ENCODE data around the gene SFXN3. TPM values are rescaled to one million over a fixed set of nuclear protein-coding genes. Genes with fewer than 3 reads are reported as not detected.

SFXN3 gene, protein sequence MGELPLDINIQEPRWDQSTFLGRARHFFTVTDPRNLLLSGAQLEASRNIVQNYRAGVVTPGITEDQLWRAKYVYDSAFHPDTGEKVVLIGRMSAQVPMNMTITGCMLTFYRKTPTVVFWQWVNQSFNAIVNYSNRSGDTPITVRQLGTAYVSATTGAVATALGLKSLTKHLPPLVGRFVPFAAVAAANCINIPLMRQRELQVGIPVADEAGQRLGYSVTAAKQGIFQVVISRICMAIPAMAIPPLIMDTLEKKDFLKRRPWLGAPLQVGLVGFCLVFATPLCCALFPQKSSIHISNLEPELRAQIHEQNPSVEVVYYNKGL
- 61.8 and 62.2 TPM in 2 replicates for total RNA-seq

- peak; percentile 77 for DNase-seq (ENCODE audit: low read depth, low spot score)
These were observed at the start of gene SFXN3, which contains the start of gene PDZD7 for GRCh38 chr10:101031128-101031795. Gene SFXN3, plus strand, starts transcription at chr10:101031234. Its CDS starts 3,461 bp downstream, at chr10:101034695. Gene PDZD7, minus strand, starts transcription at chr10:101031129. Its CDS starts 910 bp downstream, at chr10:101030219.

- no peak for DNase-seq (ENCODE audit: low read depth, low spot score)
These were observed 47.9 kb upstream of the SFXN3 start for GRCh38 chr10:100982916-100983830.

DNA sequence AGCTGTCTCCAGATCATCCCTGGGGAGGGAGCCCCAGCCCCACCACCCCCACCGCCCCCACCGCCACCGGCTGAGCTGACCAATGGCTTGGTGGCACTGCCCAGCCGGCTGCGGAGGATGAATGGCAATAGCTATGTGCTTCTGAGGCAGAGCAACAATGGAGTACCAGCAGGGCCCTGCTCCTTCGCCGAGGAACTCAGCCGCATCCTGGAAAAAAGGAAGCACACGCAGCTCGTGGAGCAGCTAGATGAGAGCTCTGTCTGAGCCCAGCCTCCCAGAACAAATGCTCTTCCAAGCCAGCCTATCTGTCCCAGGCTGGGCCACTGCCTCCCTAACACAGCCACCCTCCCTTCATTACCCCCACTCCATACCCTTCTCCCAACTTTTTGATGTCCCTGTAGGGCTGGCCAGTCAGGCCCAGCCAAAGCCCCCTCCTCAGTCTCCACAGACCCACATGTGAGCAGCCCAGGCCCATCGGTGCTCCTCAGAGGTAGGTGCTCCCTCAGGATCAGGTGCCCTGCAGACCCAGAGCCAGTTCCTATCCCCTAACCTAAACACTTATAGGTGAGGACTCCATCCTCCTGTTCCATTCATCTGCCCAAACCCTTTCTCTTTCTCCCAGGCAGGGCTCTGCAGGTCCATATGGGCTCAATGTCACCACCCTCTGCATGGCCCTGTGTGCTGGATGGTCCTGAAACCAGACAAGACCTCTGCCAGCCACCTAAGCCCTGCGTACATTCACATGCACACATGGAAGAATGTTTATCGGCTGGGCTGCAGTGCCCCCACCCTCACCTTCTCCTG, 47.0 kb upstream of the SFXN3 start:
- no peak for DNase-seq (ENCODE audit: low read depth, low spot score)

DNA sequence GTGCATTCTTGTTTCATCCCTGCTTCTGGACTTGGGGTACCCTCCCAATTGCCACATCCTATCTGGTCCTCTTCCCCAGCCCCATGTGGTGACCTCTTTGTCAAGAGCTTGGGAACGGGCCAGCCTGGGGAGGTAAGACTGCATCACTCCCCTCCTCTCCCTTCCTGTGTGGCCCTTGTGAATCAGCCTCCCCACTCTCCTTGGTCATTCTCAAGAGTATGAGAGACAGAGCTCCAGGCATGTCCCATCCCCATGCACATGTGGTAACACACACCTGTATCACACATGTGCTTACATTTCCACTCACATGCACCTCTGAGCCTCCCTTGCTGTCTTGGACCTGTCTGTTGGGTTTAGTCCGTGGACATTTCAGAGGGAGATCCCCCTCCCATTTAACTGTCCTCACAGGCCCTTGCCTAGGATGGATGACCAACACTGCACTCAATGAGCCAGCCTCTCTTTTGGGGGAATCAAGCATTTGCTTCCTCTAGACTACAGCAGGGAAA, 46.3 kb upstream of the SFXN3 start:
- no peak for DNase-seq (ENCODE audit: low read depth, low spot score)

DNA sequence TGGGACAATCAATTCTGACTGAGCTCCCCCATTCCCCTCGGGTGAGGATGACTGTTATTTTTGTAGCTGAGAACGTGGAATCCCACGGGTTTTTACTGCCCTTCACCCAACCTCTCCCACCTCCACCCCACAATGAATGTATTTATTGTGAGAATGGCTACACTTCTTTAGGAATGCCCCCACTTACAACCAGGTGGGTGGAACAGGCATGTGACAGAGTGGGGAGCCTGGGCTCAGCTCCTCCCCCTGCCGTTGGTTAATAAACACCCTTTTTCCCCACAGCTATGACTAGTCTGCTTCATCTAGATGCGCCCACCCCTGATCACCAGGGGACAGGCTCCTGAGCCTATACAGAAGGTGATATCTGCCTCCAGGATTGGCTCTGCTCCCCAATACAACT, 45.7 kb upstream of the SFXN3 start:
- no peak for DNase-seq (ENCODE audit: low read depth, low spot score)

DNA sequence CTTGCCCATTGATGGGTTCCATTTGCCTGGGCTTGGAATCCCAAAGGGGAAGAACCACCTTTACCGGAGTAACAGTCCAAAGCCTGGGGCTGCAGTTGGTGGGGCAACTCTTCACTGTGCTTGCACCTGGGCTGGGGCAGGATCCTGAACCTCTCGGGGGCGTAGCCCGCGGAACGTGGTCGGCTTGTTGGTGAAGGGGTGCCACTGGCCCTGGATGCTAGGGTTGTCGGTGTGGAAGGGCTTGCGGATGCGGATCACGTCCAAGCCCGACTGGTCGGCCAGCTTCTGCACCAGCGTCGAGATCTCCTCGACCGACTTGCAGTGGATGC, 44.4 kb upstream of the SFXN3 start:
- DNase-seq (ENCODE audit: low read depth, low spot score), result no peak

- DNase-seq (ENCODE audit: low read depth, low spot score), result no peak
These were observed 43.9 kb upstream of the SFXN3 start, which contains the start of the genes MRPL43 and TWNK for GRCh38 chr10:100986952-100987684. Gene MRPL43, minus strand, starts transcription at chr10:100987497. Its CDS starts 54 bp downstream, at chr10:100987443. Gene TWNK, plus strand, starts transcription at chr10:100987543. Its CDS starts 668 bp downstream, at chr10:100988211.

DNA sequence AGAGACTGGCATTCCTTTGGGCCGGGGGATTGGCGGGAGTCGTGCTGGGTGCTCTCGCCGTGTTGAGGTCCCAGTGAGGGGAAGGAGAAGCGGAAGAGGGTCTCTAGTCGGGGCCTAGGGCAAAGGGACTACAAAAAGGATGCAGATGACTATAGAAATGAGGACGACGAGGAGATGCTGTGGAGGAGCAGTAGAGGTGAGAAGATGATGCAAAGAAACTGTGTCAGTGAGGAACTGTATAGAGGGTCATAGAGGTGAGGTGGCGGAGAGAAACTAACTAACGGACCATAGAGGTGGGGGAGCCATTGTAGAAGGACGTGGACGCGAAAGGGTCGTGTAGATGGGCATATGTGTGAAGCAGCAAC, 43.4 kb upstream of the SFXN3 start:
- DNase-seq (ENCODE audit: low read depth, low spot score), result no peak

DNA sequence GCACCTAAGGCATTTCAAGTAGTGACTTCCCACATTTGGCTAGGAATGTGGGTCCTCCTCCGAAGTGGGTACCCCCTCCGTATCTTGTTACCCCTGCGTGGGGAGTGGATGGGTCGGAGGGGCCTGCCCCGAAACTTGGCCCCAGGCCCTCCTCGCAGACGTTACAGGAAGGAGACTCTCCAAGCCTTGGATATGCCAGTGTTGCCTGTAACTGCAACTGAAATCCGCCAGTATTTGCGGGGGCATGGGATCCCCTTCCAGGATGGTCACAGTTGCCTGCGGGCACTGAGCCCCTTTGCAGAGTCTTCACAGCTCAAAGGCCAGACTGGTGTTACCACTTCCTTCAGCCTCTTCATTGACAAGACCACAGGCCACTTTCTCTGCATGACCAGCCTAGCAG, 42.9 kb upstream of the SFXN3 start:
- DNase-seq (ENCODE audit: low read depth, low spot score), result no peak

DNA sequence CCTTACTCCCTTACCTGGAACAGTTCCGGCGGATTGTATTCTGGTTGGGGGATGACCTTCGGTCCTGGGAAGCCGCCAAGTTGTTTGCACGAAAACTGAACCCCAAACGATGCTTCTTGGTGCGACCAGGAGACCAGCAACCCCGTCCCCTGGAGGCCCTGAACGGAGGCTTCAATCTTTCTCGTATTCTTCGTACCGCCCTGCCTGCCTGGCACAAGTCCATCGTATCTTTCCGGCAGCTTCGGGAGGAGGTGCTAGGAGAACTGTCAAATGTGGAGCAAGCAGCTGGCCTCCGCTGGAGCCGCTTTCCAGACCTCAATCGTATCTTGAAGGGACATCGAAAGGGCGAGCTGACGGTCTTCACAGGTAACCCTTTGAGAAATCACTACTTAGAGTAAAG, 41.9 kb upstream of the SFXN3 start:
- DNase-seq (ENCODE audit: low read depth, low spot score), result no peak

DNA sequence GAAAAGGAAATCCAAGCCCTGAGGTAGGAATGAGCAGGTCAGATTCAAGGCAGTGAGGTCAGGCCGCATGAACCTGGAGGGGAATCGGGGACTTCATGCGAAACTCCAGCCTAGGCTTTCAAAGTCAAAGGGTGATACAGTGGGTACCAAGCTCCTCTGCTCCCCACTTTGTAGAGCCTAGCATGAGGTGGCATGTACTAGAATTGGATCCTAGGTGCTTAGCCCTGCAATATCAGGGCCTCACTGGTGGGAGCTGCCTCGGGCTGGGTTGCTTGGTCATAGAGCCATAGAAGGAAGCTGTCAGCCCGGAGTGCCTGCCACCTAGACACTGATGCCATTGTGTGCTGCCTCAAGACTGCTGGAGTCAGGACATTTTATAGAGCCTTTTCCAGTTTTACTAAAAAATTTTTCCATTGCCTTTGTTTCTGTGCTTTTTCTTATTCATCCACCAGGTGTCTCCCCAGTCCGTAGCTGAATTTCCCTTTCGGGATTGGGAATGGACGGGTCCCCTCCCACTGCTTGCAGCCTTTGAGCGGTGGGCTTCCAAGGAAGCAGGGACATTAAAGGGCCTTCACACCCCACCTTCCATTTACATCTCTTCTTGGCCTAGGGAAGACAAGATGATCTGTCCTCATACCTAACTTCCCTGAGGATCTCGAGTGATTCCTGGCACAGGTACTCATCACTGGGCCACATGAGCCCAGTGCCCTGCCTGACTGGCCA, 36.9 kb upstream of the SFXN3 start:
- no peak for DNase-seq (ENCODE audit: low read depth, low spot score)

DNA sequence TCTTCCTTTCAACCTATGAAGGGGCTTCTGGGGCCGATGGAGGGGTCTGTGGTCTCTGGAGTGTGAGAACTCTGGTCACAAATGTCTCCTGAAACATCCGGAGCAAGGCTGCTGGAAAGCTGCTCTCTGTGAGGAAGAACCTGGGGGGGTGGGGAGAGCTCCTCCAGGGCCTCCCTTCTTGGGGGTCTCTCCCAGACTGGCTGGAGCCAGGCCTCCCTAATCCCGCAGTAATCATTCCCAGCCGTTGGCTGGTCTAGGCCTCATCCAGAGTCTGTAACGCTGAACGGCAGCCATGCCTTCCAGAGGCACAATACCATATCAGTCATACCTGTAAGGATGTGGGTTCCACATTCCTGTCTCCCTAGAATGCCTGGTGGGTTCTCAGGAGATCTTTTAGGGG, 35.9 kb upstream of the SFXN3 start:
- DNase-seq (ENCODE audit: low read depth, low spot score), result no peak

GRCh38 chr10:100996678-100997359, 34.2 kb upstream of the SFXN3 start:
- DNase-seq (ENCODE audit: low read depth, low spot score), result no peak

GRCh38 chr10:100997360-100998182, 33.5 kb upstream of the SFXN3 start:
- no peak for DNase-seq (ENCODE audit: low read depth, low spot score)

DNA sequence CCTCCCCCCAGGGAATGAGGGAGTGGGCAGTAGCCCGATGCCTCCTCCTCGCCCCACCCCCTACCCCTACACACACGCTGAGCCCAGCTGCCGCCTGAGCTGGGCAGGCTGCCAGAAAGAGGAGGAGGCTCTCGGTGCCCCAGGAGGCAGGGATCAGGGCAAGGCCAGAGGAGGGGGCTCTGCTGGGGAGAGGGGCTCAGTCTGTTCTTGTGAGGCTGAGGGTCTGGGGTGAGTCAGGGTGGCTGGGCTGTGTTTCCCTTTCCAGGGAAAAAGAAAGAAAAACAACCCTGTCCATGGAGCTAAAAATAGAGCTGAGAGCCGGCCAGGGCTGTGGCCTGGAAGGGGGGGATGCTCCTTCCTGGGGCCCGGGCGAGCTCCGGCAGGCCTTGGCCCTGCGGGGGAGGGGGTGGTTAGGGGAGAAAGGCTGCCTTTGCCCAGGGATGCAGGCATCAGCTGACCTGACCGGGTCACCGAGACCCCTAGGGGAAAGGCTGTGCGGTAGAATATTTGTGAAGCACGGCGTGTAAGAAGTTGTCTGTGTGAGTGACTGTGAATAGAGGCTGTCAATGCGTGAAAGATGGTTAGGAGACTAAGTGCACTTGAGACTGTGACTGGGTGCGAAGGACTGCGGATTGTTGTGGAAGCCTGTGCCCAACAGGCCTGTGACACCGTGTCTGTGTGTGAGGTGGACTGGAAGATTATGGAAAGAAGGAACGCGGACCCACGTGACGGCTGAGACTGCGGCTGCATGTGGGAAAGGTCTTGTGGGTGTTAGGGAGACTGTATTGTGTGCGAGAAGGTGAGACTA, 32.6 kb upstream of the SFXN3 start:
- DNase-seq (ENCODE audit: low read depth, low spot score), result no peak

- no peak for DNase-seq (ENCODE audit: low read depth, low spot score)
These were observed 31.9 kb upstream of the SFXN3 start for GRCh38 chr10:100998991-100999741.

Measured in pulmonary artery endothelial cell (primary cell).